OCI-LY7 (cell line): Measurements from ENCODE around the gene LDLRAD2. TPM values are rescaled to one million over a fixed set of nuclear protein-coding genes. Genes with fewer than 3 reads are reported as not detected.

Source experiments
- BruUV-seq: library from RNA; stranded (reverse); fragments of 400-500 nt; replicated peaks from 2 replicates; lab custom pipeline; 2021; lab: Mats Ljungman, UMichigan
- CTCF ChIA-PET: fragments of 300-600 bp; sonication (Branson Sonifier 250); formaldehyde crosslinking; loops from one replicate; lab custom pipeline; 2022; ENCODE audit warnings: antibody characterized with exemption; ENCODE audit not compliant: unreplicated experiment; lab: Charles Lee
- POLR2A ChIA-PET: fragments of 300-600 bp; sonication (Branson Sonifier 250); formaldehyde crosslinking; loops from one replicate; lab custom pipeline; 2022; ENCODE audit warnings: antibody characterized with exemption; lab: Charles Lee
- DNase-seq: peaks from one replicate; pipeline ENCODE4 v3.0.0-alpha.2; 2015; ENCODE audit warnings: low spot score
- H2AFZ ChIP-seq: fragments of 200-600 bp; sonication (generic), shearing (Covaris generic); 2 replicates; pipeline ENCODE4 v1.6.1; 2014; ENCODE audit warnings: mild to moderate bottlenecking, antibody characterized with exemption, low read length, moderate library complexity
- H3K27ac ChIP-seq: fragments of 200-600 bp; sonication (generic); 2 replicates; pipeline ENCODE4 v1.5.1; 2014; ENCODE audit warnings: mixed run types, low read depth, mild to moderate bottlenecking, moderate library complexity, low read length, inconsistent platforms; ENCODE audit not compliant: poor library complexity, severe bottlenecking
- H3K36me3 ChIP-seq: fragments of 200-600 bp; sonication (generic); 2 replicates; pipeline ENCODE4 v1.6.1; 2014; ENCODE audit warnings: mild to moderate bottlenecking, antibody characterized with exemption, low read length, moderate library complexity, mixed read lengths; ENCODE audit not compliant: insufficient read depth
- H3K4me1 ChIP-seq: fragments of 200-600 bp; sonication (generic); 2 replicates; pipeline ENCODE4 v1.5.1; 2014; ENCODE audit warnings: mild to moderate bottlenecking, low read length; ENCODE audit not compliant: insufficient read depth, poor library complexity, severe bottlenecking
- H3K4me2 ChIP-seq: fragments of 200-600 bp; sonication (generic); 2 replicates; pipeline ENCODE4 v1.6.1; 2014; ENCODE audit warnings: mild to moderate bottlenecking, low read length
- H3K4me3 ChIP-seq: fragments of 200-600 bp; sonication (generic); 2 replicates; pipeline ENCODE4 v1.5.1; 2014; ENCODE audit warnings: mild to moderate bottlenecking, low read depth, low read length; ENCODE audit not compliant: poor library complexity, severe bottlenecking
- H3K79me2 ChIP-seq: fragments of 200-600 bp; sonication (generic); 2 replicates; pipeline ENCODE4 v1.6.1; 2016; ENCODE audit warnings: low read depth, mild to moderate bottlenecking, low read length, moderate library complexity, mixed read lengths; ENCODE audit not compliant: insufficient read depth
- H3K9me2 ChIP-seq: fragments of 200-600 bp; sonication (generic); 2 replicates; pipeline ENCODE4 v1.6.1; 2016; ENCODE audit warnings: mild to moderate bottlenecking, low read length, mixed read lengths; ENCODE audit not compliant: insufficient read depth
- H3K9me3 ChIP-seq: fragments of 200-600 bp; sonication (generic); 2 replicates; pipeline ENCODE4 v1.6.1; 2014; ENCODE audit warnings: mild to moderate bottlenecking, mixed run types, low read length, mixed read lengths
- H4K20me1 ChIP-seq: fragments of 200-600 bp; sonication (generic); 2 replicates; pipeline ENCODE4 v1.6.1; 2014; ENCODE audit warnings: mild to moderate bottlenecking, antibody characterized with exemption, low read length, moderate library complexity, mixed read lengths; ENCODE audit not compliant: insufficient read depth
- EZH2phosphoT487 ChIP-seq: fragments of 200-600 bp; sonication (generic); IDR thresholded peaks from 2 replicates; pipeline ENCODE4 v1.6.1; 2018; ENCODE audit warnings: low read depth, borderline replicate concordance, mild to moderate bottlenecking, mixed run types, antibody characterized with exemption, low read length, moderate library complexity, mixed read lengths
- intact Hi-C: fragments of 100-400 bp; cut with micrococcal nuclease; formaldehyde crosslinking; loops from one replicate; pipeline ENCODE4 v1.10.0; 2022; ENCODE audit not compliant: unreplicated experiment
- total RNA-seq, 2 experiments: library from RNA; depleted of rRNA in 1 of 2; stranded (reverse); fragments of >200 nt in 1 of 2; shearing (Covaris generic) in 1 of 2; gene quantifications; 2 replicates each; pipeline ENCODE4 v1.2.3, GENCODE V29; 2014 to 2022
- TF ChIP-seq, protein P1 (sequence below): fragments of 200-600 bp; sonication (generic); conservative IDR thresholded peaks from 2 replicates; pipeline ENCODE4 v1.5.1; 2014; ENCODE audit warnings: mild to moderate bottlenecking, antibody characterized with exemption, low read length, moderate library complexity, mixed read lengths

Gene LDLRAD2
- total RNA-seq, 2 experiments from 2014 or later, result not detected

DNA sequence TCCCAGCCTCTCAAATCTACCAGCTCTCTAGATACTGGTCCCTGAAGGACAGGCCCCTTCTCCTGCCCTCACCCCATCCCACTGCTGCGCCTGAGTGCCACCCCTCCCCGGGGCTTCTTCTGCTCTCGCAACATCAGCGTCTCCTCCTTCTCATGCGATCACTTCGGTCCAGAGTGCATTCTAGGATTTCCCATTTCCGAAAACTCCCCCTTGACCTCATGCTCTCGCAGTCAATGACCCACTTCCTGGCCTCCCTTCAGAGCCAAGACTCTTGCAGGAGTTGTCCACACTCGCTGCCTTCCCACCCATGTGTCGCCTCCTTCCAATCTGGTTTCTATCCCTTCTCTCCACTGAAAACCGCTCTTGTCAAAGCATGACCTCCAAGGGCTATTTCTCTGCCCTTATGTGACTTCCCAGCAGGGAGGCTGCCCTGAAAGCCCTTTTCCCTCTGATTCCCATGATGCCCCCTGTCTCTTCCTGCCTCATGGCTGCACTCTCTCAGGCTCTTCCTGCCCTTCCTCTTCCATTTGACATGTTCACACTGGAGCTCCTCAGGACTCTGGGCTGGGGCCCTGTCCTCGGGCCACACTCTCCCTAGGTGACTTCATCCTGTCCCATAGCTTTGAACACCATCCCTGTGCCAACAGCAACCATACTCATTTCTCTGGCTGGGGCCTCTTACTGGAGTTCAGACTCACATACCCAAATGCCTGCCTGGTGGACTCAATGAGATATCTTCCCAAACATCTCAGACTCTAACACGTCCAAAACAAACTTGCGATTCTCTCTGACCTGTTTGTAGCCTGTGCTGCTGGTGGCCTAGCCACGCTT lies 46.0 kb downstream of the LDLRAD2 start:
- Histone ChIP-seq H3K36me3 (no peaks in the 10 kb centered on the region), H3K4me3 (no peak overlapping the region), H3K4me1 (no peaks in the 10 kb centered on the region), H3K9me2 (no peaks in the 10 kb centered on the region), H3K4me2 (no peak overlapping the region), H2AFZ (no peak overlapping the region), H4K20me1 (no peaks in the 10 kb centered on the region), H3K27ac (no peak overlapping the region), H3K9me3 (peaks cover 7% of the 10 kb centered on the region; the same call in 1 of the 2 replicates), H3K79me2 (no peaks in the 10 kb centered on the region)
- no peak for TF ChIP-seq EZH2phosphoT487
- TF ChIP-seq, protein P1, sequence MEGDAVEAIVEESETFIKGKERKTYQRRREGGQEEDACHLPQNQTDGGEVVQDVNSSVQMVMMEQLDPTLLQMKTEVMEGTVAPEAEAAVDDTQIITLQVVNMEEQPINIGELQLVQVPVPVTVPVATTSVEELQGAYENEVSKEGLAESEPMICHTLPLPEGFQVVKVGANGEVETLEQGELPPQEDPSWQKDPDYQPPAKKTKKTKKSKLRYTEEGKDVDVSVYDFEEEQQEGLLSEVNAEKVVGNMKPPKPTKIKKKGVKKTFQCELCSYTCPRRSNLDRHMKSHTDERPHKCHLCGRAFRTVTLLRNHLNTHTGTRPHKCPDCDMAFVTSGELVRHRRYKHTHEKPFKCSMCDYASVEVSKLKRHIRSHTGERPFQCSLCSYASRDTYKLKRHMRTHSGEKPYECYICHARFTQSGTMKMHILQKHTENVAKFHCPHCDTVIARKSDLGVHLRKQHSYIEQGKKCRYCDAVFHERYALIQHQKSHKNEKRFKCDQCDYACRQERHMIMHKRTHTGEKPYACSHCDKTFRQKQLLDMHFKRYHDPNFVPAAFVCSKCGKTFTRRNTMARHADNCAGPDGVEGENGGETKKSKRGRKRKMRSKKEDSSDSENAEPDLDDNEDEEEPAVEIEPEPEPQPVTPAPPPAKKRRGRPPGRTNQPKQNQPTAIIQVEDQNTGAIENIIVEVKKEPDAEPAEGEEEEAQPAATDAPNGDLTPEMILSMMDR, result no peak
- CTCF ChIA-PET, result no interaction called here
- POLR2A ChIA-PET, result no interaction called here
- BruUV-seq, result no TSS peak
- DNase-seq, result no peak
- intact Hi-C loops, result no loop called here

DNA sequence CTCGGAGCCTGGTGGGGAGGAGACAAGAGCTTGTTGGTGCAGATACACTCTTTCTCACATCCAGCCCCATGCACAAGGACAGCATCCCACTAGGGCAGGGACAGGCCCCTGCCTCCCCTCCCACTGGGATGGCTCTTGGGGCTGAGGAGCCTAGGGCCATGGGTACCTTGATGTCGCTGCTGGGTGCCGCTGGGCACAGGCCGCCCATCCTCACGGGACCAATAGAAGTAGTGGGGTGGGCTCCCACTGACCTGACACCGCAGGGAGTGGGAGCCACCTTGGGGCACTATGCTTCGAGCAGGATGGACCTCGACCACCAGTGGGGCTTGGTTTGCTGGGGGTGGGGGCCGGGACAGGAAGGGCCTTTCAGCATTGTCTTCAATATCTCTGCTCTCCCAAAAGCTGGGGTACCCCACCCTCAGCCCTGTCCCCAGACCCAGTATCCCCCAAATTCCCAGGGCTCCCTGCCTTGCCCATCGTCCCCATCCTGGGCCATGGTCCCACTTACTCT lies 47.7 kb downstream of the LDLRAD2 start:
- no peaks in the 10 kb centered on the region for H4K20me1 ChIP-seq
- no peaks in the 10 kb centered on the region for H3K9me2 ChIP-seq
- H2AFZ ChIP-seq, result no peak overlapping the region
- H3K4me3 ChIP-seq, result no peak overlapping the region
- BruUV-seq, result no TSS peak
- no peaks in the 10 kb centered on the region for H3K4me1 ChIP-seq
- H3K4me2 ChIP-seq, result no peak overlapping the region
- CTCF ChIA-PET, result no interaction called here
- H3K27ac ChIP-seq, result no peak overlapping the region
- peaks cover 7% of the 10 kb centered on the region; the same call in 1 of the 2 replicates for H3K9me3 ChIP-seq
- TF ChIP-seq, protein P1, result no peak
- TF ChIP-seq EZH2phosphoT487, result no peak
- H3K36me3 ChIP-seq, result no peaks in the 10 kb centered on the region
- intact Hi-C loops, result no loop called here
- H3K79me2 ChIP-seq, result no peaks in the 10 kb centered on the region
- POLR2A ChIA-PET, result no interaction called here
- DNase-seq, result no peak

DNA sequence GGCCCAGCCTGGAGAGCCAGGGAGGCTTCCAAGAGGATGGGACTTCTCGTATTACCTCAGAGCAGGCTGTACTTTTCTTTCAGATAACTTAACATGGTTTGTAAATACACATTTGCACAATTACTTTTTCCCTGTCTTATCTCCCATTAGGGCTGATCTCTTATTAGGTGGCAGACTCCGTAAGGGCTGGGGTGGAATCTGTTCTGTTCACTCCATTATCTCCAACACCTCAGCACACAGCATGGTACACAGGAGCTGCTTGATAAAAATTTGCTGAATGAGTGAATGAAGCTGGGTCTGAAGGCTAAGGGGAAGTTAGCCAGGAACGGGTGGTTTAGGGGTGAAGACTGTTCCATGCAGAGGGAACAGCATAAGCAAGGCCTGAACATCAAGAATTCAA lies 48.9 kb downstream of the LDLRAD2 start:
- no peak overlapping the region for H2AFZ ChIP-seq
- H4K20me1 ChIP-seq, result no peaks in the 10 kb centered on the region
- BruUV-seq, result no TSS peak
- POLR2A ChIA-PET, result no interaction called here
- H3K79me2 ChIP-seq, result no peaks in the 10 kb centered on the region
- H3K9me3 ChIP-seq, result peaks cover 7% of the 10 kb centered on the region; the same call in 1 of the 2 replicates
- H3K4me2 ChIP-seq, result no peak overlapping the region
- no peak for DNase-seq
- no peak overlapping the region for H3K27ac ChIP-seq
- H3K36me3 ChIP-seq, result no peaks in the 10 kb centered on the region
- H3K4me1 ChIP-seq, result peaks cover 10% of the 10 kb centered on the region
- no peak overlapping the region for H3K4me3 ChIP-seq
- TF ChIP-seq EZH2phosphoT487, result no peak
- TF ChIP-seq, protein P1, result no peak
- intact Hi-C loops, result no loop called here
- H3K9me2 ChIP-seq, result no peaks in the 10 kb centered on the region
- CTCF ChIA-PET, result no interaction called here
